OCI-LY1 (cell line): ENCODE data around the gene DENND4B.

Experiments used
- EZH2 ChIP-seq: fragments of 200-600 bp; sonication (generic), shearing (Covaris generic); IDR thresholded peaks from 2 replicates; pipeline ENCODE4 v1.8.0; 2017; ENCODE audit warnings: borderline replicate concordance, mixed run types, mild to moderate bottlenecking, antibody characterized with exemption, low read length, moderate library complexity, mixed read lengths
- TF ChIP-seq, protein P1 (sequence below): fragments of 200-600 bp; sonication (generic), shearing (Covaris generic); IDR thresholded peaks from 2 replicates; pipeline ENCODE4 v1.5.1; 2017; ENCODE audit warnings: mild to moderate bottlenecking, antibody characterized with exemption, low read length, moderate library complexity, mixed read lengths

DNA sequence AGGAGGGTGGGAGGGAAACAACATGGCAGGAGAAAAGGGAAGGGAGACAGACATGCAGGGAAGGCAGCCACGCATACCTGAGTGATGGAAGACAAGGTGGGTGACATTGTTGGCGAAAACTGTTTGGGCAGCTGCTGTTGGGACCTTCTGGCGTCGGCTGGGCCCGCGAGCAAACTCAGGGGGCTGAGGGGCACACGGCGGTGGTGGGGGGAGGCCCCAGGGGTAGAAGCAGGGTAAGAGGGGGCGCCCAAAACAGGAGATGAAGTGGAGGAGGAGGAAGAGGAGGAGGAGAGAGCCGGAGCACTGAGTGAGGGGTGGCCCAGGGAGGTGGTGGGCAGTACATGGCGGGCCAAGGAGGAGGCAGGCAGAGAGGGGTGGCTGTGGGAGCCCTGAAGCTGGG is 4.7 kb upstream of the DENND4B start:
- TF ChIP-seq, protein P1, sequence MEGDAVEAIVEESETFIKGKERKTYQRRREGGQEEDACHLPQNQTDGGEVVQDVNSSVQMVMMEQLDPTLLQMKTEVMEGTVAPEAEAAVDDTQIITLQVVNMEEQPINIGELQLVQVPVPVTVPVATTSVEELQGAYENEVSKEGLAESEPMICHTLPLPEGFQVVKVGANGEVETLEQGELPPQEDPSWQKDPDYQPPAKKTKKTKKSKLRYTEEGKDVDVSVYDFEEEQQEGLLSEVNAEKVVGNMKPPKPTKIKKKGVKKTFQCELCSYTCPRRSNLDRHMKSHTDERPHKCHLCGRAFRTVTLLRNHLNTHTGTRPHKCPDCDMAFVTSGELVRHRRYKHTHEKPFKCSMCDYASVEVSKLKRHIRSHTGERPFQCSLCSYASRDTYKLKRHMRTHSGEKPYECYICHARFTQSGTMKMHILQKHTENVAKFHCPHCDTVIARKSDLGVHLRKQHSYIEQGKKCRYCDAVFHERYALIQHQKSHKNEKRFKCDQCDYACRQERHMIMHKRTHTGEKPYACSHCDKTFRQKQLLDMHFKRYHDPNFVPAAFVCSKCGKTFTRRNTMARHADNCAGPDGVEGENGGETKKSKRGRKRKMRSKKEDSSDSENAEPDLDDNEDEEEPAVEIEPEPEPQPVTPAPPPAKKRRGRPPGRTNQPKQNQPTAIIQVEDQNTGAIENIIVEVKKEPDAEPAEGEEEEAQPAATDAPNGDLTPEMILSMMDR, result no peak
- TF ChIP-seq EZH2, result no peak
